Neutrophil (primary cell): ENCODE measurements around the gene ACOXL.

Experiments
- H3K27ac ChIP-seq: fragments of 200-600 bp; sonication (generic); 2 replicates; pipeline ENCODE4 v1.5.1; 2016; ENCODE audit warnings: mild to moderate bottlenecking, moderate library complexity
- H3K27me3 ChIP-seq: fragments of 200-600 bp; sonication (generic); 2 replicates; pipeline ENCODE4 v1.6.0; 2016; ENCODE audit warnings: mild to moderate bottlenecking
- H3K36me3 ChIP-seq: fragments of 200-600 bp; sonication (generic); 2 replicates; pipeline ENCODE4 v1.5.1; 2017
- H3K4me1 ChIP-seq, 2 experiments: fragments of 200-600 bp in 1 of 2; sonication (generic) in 1 of 2; 1 replicate in 1 of 2; 2 replicates in 1 of 2; pipeline versions ENCODE4 v1.5.1 to v1.6.1; 2013 to 2016; ENCODE audit warnings: low read depth in 1 of 2, low read length in 1 of 2, mild to moderate bottlenecking in 1 of 2, moderate library complexity in 1 of 2; ENCODE audit not compliant: control insufficient read depth in 1 of 2, insufficient read depth in 1 of 2
- H3K4me3 ChIP-seq, 2 experiments: fragments of 200-600 bp in 1 of 2; sonication (generic) in 1 of 2; 1 replicate in 1 of 2; 2 replicates in 1 of 2; pipeline ENCODE4 v1.5.1; 2013 to 2016; ENCODE audit warnings: low read depth in 1 of 2, low read length in 1 of 2, mild to moderate bottlenecking in 1 of 2, moderate library complexity in 1 of 2
- H3K9me3 ChIP-seq: fragments of 200-600 bp; sonication (generic); 2 replicates; pipeline ENCODE4 v1.5.1; 2016
- TF ChIP-seq, protein P1 (sequence below): fragments of 200-600 bp; sonication (generic); IDR thresholded peaks from 2 replicates; pipeline ENCODE4 v1.5.1; 2016; ENCODE audit warnings: antibody characterized with exemption

ACOXL gene

DNA sequence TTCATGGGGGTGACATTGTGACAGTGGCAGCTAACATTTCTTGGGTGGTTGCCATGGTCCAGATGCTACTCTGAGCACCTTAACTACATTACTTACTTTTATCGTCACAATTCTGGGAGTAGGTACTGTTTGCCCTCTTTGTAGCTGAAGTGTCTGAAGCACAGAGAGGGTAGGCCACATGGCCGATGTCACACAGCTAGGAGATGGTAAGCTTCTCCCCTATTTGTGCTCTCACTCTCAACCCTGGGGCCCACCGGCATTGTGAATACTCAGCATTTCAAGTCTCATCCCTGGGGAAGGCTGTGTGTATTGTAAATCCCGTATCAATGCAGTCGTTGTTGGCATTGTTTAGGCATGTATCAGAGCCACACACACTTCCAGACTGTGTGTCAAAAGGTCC, 136.6 kb downstream of the ACOXL start:
- no peaks in the 10 kb centered on the region for H3K36me3 ChIP-seq
- TF ChIP-seq, protein P1, sequence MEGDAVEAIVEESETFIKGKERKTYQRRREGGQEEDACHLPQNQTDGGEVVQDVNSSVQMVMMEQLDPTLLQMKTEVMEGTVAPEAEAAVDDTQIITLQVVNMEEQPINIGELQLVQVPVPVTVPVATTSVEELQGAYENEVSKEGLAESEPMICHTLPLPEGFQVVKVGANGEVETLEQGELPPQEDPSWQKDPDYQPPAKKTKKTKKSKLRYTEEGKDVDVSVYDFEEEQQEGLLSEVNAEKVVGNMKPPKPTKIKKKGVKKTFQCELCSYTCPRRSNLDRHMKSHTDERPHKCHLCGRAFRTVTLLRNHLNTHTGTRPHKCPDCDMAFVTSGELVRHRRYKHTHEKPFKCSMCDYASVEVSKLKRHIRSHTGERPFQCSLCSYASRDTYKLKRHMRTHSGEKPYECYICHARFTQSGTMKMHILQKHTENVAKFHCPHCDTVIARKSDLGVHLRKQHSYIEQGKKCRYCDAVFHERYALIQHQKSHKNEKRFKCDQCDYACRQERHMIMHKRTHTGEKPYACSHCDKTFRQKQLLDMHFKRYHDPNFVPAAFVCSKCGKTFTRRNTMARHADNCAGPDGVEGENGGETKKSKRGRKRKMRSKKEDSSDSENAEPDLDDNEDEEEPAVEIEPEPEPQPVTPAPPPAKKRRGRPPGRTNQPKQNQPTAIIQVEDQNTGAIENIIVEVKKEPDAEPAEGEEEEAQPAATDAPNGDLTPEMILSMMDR, result no peak
- H3K9me3 ChIP-seq, result no peaks in the 10 kb centered on the region
- H3K27ac ChIP-seq, result no peak overlapping the region
- H3K4me3 ChIP-seq, result no peak overlapping the region
- H3K4me1 ChIP-seq, result no peaks in the 10 kb centered on the region
- no peaks in the 10 kb centered on the region for H3K27me3 ChIP-seq

DNA sequence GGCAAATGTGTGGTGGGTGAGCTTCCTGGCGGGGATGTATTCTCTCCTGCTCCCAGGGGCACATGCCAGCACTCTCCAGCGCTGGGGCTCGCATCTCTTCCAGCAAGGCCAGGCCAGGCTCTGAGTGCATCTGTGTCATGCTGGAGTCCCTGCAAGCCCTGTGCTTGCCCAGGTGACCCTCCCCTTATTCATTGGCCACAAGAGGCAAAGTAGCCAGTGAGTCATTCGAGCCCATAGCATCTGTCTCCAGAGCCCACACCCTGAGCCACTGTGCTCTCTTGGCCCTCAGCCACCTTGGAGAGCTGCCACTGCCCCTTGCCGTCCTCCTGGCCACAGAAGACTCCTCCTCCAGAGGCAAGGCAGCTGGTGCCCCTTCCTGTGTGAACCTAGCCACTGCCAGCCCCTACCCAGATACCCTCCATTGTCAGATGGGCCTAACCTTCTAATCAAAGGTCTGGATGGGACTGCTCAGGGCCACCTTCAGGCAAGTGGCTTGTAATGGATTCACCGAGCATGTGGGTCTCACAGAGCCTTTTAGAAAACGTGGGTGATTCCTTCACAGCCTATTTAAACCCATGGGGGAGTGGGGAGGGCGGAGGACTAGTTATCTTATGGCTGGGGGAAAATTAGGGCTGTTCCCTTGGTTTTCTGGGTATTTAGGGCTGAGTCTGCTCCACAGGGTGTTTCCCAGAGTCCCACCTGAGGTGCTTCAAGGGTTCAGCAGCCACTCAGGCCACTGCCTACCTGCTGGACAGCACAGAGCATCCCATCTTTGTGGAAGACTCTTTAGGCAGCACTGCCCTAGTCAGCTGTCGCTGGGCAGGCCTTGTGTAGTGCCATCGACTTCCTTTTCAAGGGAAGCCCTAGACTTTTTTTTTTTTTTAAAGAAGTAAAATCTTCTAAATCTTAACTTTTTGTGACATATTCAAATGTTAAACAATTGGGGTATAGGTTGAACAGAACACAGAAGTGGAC, 137.4 kb downstream of the ACOXL start:
- no peaks in the 10 kb centered on the region for H3K4me1 ChIP-seq
- no peak overlapping the region for H3K27ac ChIP-seq
- no peak overlapping the region for H3K4me3 ChIP-seq
- no peaks in the 10 kb centered on the region for H3K9me3 ChIP-seq
- TF ChIP-seq, protein P1, result no peak
- no peaks in the 10 kb centered on the region for H3K36me3 ChIP-seq
- H3K27me3 ChIP-seq, result no peaks in the 10 kb centered on the region

DNA sequence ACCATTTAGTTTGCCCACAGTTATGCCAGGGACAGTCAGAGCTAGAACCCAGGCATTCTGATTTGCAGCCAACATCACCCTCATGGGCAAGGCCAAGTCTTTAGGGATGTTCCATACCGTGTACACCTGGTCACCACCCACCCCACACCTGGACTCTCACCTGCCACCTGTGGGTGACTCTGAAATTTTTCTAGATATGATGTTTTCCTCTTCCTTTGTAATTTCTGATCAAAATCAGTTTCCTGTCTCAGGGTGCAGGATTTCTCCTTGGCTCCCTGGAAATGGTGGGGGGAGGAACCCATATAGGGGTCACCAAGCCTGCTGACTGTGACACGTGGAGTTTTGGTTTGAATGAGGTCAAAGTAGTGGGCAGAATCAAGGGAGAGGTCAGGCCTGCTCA, 138.2 kb downstream of the ACOXL start:
- H3K4me3 ChIP-seq, result no peak overlapping the region
- no peaks in the 10 kb centered on the region for H3K4me1 ChIP-seq
- no peak overlapping the region for H3K27ac ChIP-seq
- H3K36me3 ChIP-seq, result no peaks in the 10 kb centered on the region
- H3K27me3 ChIP-seq, result no peaks in the 10 kb centered on the region
- no peaks in the 10 kb centered on the region for H3K9me3 ChIP-seq
- TF ChIP-seq, protein P1, result no peak

DNA sequence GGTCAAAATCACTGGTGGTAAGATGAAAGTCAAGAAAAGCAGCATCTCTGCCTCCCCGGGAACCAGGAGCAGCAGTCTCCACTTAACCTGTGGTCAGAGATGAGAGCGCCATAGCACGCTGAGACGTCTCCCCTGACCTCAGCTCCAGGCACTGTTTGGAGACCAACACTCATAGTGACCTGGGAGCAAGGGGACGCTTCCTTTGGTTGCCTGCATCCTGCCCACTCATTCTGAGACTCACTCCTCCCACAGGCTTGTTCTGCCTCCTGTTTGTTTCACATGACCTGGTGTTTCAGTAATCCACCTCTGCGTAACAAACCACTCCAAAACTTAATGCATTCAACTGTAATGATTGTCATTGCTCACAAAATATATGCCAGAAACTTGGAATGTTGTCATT, 139.3 kb downstream of the ACOXL start:
- no peaks in the 10 kb centered on the region for H3K27me3 ChIP-seq
- H3K4me3 ChIP-seq, result no peak overlapping the region
- H3K9me3 ChIP-seq, result no peaks in the 10 kb centered on the region
- no peaks in the 10 kb centered on the region for H3K4me1 ChIP-seq
- no peaks in the 10 kb centered on the region for H3K36me3 ChIP-seq
- TF ChIP-seq, protein P1, result no peak
- no peak overlapping the region for H3K27ac ChIP-seq

DNA sequence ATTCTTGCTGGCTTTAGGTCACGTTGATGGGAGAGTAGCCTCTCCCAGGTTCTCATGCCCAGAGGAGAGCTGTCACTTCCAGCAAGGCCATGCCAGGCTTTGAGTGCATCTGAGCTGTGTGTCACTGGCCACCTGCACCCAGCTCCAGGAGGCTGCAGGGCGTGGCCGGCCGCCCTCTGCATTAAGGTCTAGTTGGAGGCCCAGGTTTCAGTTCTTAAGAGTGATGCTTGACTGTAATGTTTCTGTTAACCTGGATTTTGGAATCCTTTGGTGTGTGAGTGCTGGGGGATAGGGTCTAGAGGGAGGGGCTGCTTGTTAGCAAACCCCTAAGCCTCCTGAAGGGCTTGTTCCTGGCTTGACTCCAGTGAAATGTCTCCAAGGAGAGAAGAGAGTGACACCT, 140.1 kb downstream of the ACOXL start:
- H3K9me3 ChIP-seq, result no peaks in the 10 kb centered on the region
- H3K4me1 ChIP-seq, result peaks cover 6 to 7% of the 10 kb centered on the region in 2 experiments
- no peak overlapping the region for H3K27ac ChIP-seq
- no peaks in the 10 kb centered on the region for H3K36me3 ChIP-seq
- TF ChIP-seq, protein P1, result no peak
- H3K27me3 ChIP-seq, result peaks cover 5% of the 10 kb centered on the region
- no peak overlapping the region for H3K4me3 ChIP-seq
